Fibroblast of skin of scalp (primary cell): ENCODE measurements around the gene UBE2O.

ENCODE experiments used
- DNase-seq: peaks from one replicate; pipeline ENCODE4 v3.0.0-alpha.2; 2013

UBE2O gene

GRCh38 chr17:76438906-76439305 lies 14.0 kb downstream of the UBE2O start:
- no peak for DNase-seq

GRCh38 chr17:76437467-76438402 lies 15.2 kb downstream of the UBE2O start:
- DNase-seq, result no peak

- DNase-seq, result no peak
Measured at GRCh38 chr17:76435751-76436150, 17.2 kb downstream of the UBE2O start.

- no peak for DNase-seq
Measured at GRCh38 chr17:76434870-76435269, 18.1 kb downstream of the UBE2O start.

GRCh38 chr17:76433693-76434092 lies 19.3 kb downstream of the UBE2O start:
- no peak for DNase-seq

GRCh38 chr17:76432712-76433336 lies 20.1 kb downstream of the UBE2O start:
- peak; percentile 32 for DNase-seq

- DNase-seq, result no peak
Measured at GRCh38 chr17:76432004-76432403, 20.9 kb downstream of the UBE2O start.

- DNase-seq, result no peak
Measured at GRCh38 chr17:76431509-76431908, 21.4 kb downstream of the UBE2O start.

- no peak for DNase-seq
Measured at GRCh38 chr17:76428511-76428910, 24.4 kb downstream of the UBE2O start.

GRCh38 chr17:76427501-76428231 lies 25.3 kb downstream of the UBE2O start:
- peak; percentile 44 for DNase-seq

- no peak for DNase-seq
Measured at GRCh38 chr17:76426853-76427252, 26.1 kb downstream of the UBE2O start.

- no peak for DNase-seq
Measured at GRCh38 chr17:76422860-76423259, 30.1 kb downstream of the UBE2O start.

GRCh38 chr17:76422406-76422805 lies 30.5 kb downstream of the UBE2O start:
- no peak for DNase-seq

GRCh38 chr17:76421044-76421407 lies 31.9 kb downstream of the UBE2O start:
- peak; percentile 65 for DNase-seq

- DNase-seq, result no peak
Measured at GRCh38 chr17:76420356-76421043, 32.5 kb downstream of the UBE2O start.

GRCh38 chr17:76419576-76420260 lies 33.2 kb downstream of the UBE2O start:
- no peak for DNase-seq

GRCh38 chr17:76417499-76418143 lies 35.3 kb downstream of the UBE2O start:
- DNase-seq, result no peak

GRCh38 chr17:76416899-76417298 lies 36.1 kb downstream of the UBE2O start:
- no peak for DNase-seq

GRCh38 chr17:76416457-76416856 lies 36.5 kb downstream of the UBE2O start:
- no peak for DNase-seq

GRCh38 chr17:76415786-76416185 lies 37.2 kb downstream of the UBE2O start:
- DNase-seq, result no peak
